Stimulated activated naive CD4-positive, alpha-beta T cell (primary cell): Measurements from ENCODE around the gene ICAM2.

Source experiments
- DNase-seq, 6 experiments: peaks; one replicate each; lab custom pipeline; 2025; lab: John Stamatoyannopoulos, UW

The ICAM2 gene

DNA sequence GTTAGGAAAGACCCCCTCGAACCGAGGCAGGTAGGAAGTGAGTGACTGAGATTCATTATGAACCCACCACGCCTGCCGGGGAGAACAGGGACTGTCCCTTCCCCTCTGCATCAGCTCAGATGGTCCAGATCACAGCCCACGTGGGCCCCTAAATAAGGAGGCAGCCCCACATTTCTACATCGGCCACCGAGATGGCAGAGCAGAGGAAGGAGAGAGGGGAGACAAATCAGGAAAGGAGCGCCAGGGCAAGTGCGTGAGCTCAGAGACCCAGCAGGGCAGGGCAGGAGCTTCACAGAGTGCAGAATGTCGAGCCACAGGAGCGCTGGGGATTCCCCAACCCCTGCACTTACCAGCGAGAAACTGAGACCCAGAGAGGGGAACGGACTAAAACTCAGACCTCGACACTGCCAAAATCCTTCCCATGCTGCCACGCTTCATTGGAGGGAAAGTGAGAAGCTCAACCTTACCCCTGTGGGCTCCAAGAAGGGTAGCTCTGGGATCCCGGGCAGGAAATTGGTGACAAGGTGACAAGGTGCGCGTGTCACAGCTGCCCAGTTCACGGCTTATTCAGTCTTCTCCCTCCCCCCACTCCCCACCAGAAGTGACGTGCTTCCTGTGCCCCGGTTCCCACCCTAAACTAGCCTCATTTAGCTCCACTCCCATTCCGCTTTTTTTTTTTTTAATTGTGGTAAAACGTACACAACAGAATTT is at the start of gene ICAM2:
Gene ICAM2 (minus strand): TSS at position 578 of the 711 bp plus-strand sequence. CDS start 13,942 bp downstream, outside the sequence.
- DNase-seq: peak; percentile 84 to 97 (median 94)

DNA sequence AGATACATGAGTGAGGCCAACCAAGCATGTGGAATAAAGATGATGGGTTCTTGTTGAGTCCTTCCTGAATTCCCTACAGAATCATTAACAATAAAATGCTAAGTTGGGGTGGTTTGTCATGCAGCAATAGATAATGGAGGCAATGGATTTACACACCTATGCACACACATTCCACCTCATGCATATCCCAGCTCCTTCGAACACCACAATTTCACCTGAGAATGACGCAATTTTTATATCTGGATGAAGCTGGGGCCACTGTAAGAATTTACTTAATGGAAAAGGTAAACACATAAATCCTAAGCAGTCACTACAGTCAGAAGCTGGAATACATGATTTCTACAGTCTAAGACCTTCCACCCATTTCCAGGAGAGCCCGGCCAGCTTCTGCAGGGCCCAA is 49.8 kb upstream of the ICAM2 start:
- DNase-seq: no peak

DNA sequence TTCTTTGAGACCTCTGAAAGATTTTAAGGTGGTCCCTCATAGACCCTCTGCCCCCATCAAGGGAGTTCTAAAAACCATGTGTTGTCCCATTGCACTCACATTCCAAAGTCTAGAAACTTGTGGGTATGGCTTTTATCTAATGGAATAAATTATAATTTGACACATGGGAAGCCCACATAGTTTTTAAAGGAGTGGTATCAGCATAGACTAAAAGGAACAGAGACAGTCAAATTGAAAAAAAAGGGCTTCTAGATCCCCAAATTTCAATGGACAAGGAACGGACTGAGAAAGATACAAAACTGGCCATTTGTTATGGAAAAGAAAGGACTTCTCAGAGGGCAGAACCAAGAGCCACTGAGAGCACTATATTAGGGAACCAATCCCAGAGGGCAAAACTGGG is 48.7 kb upstream of the ICAM2 start:
- no peak for DNase-seq

DNA sequence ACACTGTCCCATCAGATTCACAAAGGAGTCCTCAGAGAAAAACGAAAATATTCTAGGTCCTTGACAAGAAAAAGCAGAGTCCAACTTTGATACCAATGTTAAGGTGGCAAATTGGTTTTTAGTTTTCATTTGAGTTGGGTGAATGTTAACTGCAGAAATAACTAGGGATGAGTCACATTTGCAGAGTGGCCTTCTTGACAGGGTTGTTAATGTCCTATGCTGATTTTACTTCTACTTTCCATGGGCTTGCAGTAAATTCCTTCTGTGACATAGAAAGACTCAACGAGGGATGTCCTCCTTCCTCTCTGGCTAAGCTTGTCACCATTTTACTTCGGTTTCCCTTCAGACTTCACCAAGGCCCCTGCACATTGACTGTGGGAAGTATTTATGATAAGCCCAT is 47.2 kb upstream of the ICAM2 start:
- no peak for DNase-seq

DNA sequence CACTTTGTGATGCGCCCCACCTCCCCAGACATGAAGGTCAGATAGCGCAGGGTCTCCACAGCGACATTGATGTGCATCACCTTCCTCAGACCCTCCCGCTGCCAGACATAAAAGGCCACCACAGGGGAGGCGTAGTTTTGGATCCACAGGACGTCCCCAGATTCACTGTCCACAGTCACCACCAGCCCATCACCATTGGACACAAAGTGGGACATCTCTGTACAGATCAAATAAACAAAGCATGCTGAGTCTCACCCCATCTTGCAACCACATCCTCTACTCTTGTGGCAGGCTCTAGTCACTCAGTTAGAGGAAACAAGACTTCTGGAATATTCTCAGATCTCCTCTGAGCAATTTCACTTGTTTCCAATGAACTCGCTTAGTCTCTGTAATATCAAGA is 46.3 kb upstream of the ICAM2 start:
- DNase-seq: peak in 4 of 6 experiments; percentile 19 to 51 (median 44)

DNA sequence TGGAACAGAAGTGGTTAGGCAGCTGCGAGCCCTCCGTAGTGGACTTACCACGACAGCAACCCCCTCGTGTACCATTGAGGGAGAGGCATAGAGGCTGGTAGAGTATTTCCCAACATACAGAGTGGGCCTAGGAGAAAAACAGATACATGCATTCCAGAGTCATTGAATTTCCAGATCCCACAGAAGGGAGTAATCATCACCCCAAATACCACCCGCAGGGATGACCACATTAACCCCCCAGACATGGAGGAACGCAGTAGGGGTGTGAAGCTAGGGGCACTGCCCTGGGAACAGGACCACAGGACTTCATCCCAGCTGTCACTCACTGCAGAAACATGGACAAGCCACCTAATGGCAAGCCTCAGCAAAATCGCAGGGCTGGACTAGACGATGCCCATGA is 44.7 kb upstream of the ICAM2 start:
- DNase-seq: no peak

DNA sequence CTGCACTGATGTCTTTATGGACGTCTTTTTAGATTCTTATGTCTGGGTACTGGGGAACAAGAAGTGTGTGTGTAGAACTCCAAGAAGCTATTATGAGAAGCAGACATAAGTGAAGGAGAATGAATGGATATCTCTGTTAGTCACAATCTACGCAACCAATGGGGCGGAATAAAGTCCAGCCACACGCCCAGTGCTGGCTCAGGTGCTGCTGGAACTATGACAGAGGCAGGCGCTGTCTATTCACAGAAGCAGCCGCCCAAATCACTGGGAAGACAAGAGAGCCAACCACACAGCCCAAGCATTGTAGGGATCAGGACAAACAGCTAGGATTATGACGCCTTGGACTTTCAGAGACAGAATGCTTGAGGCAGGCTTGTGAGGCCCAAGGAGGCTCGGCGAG is 43.9 kb upstream of the ICAM2 start:
- no peak for DNase-seq

DNA sequence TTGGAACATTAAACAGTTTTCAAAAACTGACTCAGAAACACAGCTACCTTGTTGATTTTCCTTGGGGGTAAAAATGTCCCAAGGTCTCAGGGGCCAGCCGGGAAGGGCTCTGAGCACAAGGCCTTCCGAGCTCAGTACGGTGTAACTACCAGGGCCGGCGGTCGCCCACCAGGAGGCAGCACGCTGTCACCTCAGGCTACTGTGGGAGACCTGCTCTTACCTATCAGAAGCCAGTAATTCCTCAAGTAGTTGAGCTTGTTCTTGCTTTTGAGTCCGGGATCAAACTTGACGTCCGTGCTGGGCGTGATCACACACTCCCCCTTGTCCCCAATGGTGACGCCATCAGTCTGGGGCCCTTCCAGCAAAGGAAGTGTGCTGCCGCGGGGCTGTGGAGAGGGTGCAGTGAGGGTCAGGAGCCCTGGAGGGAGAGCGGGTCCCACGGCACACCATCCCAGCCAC is 43.4 kb upstream of the ICAM2 start:
- DNase-seq: peak; percentile 43 to 67 (median 56)

DNA sequence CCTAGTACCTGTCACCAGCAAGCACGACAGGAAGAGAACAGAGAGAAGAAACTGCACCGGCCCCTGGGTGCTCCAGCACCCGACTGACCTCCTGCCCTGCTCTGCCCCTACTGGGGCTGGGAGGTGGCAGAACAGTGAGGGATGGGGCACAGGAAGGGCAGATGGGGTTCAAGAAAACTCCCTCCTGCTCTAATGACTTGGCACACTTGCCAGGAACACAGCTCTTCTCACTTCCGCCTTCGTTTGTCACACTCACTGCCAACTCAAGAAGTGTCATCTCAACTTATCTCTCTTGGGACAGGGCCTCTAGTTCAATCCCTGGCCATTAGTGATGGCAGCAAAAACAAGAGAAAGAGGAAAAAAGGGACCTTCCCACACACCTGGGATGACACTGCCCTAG is 42.7 kb upstream of the ICAM2 start:
- no peak for DNase-seq

DNA sequence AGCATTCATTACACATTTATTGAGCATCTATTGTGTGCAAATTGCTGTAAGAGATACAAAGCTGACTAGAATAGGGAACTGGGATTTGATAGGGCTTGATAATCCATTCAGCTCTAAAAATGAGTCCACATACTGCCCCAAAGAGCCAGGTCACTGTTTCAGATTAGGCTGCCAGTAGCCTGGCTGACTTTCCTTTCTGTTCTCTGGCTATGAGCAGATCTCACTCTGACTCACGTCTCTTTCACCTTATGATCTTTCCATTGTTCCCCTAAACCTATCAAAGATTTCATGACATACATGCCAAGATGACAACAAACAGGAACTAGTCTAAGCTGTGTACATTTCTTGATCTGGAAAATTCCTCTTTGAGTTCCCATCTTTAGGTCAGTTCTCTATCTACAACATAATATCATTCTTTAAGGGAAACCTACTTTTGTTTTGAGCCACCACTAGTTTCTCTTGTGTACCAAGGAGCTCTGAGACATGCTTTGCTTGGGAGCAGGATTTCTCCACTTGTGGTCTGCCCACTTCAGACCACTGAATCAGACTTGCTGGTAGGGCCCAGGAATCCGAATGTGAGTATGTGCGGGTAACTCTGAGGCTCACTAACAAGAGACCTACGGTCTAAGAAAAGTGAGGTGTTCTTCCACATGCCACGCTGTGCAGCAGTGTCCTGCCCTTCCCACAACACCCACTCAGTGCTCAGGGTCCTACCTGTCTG is 40.9 kb upstream of the ICAM2 start:
- DNase-seq: no peak

DNA sequence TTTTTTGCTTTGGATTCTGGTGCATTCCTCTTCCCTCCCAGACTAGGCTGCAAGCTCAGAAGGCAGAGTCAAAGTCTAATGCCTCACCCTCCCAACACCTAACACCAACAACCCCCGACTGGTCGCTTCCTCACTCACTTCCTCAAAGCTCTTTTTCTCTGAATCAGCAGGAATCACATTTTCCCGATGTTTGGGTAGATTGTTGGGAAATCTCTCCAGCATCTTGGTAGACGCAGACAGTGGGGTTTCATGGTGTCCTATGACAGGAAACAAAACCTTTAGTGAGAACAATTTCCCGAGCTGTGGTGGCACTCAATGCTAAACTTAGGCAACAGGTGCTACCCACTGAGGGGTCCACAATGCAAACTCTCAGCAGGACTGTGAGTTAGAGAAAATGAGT is 39.9 kb upstream of the ICAM2 start:
- no peak for DNase-seq

DNA sequence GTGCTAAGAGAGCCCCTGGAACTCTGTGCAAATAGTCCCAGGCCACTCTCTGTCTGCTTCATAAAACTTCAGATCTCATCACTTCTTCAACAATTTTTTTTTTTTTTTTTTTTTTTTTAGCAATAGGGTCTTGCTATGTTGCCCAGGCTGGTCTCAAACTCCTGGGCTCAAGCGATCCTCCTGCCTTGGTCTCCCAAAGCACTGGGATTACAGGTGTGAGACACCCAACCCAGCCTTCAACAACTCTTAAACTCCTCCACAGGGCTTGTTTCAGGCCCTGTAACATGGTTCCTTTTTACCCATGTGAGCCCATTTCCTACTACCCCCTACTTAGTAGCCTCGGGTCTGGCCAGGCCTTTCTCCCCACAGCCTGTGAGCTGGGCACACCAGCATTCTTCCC is 39.3 kb upstream of the ICAM2 start:
- no peak for DNase-seq

DNA sequence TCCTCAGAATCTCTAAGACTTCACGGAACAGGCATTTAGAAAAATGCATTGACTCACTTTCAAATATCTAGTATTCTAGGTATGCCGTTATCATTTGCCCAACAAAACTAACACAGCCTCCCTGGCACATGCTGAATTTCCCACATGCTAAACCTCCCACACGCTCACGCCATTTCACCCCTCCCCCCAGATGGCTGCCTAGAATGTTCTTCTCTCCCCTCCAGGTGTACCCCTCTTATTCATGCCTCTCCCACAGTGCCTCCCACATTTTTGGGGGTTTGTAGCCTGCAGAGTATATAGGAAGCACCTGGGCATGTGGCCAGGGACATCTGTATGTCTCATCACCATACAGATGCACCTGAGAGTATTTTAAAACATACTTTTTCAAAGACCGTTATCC is 38.2 kb upstream of the ICAM2 start:
- no peak for DNase-seq

DNA sequence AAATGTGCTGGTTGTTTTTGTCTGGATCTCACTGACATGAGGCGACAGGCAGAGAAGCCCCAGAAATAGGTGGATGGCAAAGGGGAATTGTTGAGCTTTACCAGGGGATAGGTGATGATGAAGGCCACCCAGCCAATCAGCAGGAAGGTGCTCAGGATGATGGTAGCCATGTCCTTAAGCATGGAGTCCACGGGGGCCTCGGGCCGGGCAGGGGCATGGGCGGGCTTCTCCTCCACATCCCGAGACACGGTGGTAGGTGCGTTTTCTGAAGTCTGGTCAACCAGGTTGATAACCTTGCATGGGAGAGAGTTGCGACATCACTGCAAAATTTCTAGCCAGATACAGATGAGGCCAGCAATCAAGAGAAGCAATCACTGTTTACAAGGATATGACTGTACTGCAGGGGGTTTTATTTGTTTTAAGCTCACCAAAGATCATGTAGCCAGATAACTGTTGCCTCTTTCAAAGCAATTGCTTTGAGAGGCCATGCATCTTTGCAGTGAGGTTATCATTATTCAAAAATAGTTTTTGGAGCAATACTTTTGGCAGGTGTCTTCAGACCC is 37.3 kb upstream of the ICAM2 start:
- no peak for DNase-seq

DNA sequence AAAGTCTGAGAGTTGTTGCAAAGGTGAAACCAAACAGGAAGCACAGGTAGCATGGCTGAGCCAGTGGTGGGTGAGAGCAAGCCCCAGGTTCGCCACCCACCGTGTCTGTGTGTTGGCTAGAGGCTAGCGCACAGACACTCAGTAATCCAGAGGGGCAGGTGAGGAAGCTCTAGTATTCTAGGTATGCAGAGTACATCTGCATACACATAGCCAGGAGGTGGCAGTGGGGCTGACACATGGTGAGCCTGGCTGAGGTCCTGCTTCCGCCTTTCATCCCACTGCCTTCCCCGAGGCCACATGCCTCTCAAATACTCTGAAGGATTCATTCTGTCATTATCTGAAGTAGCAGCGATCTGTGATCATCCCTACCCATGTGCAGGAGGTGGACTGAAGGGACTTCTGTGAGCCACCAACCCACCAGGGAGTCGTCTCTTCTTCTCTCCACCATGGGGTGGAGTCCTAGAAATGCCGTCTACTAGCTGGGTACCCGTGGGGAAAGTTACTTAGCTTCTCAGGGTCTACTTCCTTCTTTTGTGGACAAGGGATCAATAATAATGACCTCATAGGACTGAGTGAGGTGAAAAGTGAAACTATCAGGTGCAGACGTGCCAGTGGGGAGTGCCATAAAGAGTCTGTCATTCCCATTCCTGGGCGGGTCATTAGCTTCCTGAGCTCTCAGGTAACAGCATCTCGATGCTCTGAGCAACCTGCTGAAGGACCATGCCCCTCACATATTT is 36.0 kb upstream of the ICAM2 start:
- DNase-seq: no peak

DNA sequence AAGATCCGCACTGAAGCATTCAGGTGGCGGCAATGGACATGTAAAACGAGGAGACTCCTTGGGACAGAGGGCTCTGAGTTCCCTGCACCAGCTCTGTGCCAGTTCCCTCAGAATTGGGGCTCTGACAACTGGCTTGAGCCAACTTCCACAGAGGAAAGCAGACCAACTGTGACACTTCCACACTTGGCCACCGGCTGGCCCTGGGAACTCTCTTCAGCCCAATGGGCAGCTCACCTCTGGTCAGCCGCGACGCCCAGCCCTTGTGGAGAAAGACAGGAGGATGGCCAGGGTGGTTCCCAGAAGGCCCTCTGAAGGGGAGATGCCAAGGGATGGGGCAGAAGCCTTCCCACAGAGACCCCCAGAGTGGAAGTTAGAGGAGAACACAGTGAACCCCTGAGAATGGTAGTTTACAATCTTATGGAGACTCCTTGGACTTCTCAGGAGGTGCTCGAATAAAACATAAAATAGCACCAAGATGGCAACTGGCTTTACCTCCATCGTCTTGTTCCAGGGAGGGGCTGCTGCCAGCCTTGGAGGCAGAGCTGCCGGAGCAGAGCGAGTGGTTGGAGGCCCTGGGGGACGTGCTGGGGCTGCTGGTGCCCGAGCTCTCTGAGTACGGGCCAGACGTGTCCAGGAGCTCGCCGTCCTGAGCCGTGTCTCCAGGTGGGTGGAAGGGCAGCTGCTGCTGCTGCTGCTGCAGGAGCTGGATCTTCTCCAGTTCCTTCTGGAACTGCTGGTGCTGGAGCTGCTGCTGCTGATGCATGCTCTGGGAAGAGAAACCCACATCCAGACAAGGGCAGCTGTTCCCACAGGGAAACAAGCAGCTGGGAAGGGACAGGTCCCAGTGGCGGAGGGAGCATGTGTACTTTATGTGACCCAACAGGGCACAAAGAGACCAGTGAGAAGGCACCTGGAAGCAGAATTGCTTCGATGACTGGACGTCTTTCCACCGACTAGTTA is 35.0 kb upstream of the ICAM2 start:
- no peak for DNase-seq

DNA sequence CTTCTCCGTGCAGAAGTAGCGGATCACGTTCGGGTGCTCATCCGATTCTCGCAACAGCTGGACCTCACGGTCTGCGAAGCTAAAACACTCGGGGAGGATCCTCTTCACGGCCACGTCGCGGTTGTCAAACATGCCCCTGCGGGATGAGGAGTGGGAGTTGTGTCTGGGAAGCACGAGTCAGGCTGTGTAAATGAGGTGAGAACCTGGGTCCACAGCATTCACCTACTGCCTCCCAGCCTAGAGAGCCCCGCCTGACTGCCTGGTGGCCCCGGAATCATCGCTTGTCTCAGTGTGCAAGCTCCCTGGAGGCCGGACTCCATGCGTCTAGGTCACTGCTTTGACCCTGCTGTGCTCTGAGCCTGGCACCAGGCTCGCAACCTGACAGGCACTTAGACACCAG is 33.9 kb upstream of the ICAM2 start:
- no peak for DNase-seq

DNA sequence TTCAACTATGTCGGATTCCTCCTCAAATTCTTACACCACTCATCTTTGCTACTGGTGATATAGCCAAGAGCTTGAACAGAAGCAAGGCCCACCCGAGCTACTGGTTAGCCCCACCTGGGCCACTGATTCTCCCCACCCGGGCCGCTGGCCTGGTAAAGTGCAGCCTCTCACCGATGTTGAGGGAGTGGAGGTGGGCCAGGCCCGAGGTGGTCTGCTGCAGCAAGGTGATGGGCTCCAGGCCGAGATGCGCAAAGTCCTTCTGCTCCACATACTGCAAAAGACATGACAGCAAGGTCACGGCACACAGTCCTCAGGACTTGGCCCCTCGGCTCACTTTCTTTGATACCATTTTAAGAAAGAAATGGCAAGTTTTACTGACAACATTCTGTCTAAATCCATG is 32.7 kb upstream of the ICAM2 start:
- no peak for DNase-seq

DNA sequence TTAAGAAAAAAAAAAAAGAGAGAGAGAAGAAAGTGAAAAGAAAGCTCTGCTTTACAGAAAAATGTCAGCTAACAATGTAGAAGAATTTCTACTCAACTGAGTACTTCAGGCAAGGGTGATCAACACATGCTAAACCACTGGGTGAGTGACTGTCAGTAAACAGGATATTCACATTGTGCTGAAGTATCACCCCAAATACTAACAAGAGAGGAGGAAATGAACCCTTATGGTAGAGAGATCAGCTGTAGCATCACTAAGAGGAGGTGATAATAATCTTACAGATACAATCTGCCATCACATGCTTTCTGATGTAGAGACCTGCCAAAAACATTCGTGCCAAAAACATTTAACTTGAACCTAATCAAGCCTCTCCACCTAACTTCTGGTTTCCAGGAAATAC is 30.7 kb upstream of the ICAM2 start:
- peak in 3 of 6 experiments; percentile 74 to 81 (median 74) for DNase-seq

DNA sequence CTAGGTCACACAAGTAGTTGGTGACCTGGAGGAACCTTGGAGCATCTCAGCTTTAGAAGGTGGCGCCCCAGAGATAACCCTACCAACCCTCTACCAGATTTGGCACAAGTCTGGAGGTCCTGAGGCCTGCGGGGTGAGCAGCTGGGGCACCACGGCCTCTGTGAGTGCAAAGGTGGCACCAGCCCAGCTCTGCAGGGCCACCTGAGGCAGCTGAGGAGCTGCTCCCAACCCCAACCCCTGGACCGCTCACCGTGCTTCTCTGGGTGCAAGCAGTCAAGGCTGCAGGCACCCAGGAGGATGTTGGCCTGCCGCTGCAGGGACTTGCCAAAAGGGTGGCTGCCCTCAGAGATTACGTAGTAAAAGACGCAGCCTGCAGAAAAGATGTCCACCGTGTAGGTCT is 28.4 kb upstream of the ICAM2 start:
- DNase-seq: no peak

DNA sequence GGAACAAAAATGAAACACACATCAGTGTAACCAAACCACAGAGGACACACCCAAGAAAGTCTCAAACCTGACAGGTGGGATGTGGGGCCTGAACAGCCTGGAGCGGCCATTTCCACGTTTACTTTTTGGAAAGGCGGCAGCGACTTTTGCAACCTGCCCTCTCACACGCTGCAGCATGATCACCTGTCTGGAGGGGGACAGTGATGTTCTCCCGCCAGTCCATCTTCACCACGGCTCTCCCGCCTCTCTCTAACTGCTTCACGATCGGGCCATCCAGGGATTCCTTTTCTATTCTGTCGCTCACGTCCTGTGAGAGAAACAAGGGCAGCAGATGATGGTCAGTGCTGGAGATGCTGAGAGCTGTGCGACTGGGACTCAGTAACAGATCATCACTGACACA is 24.7 kb upstream of the ICAM2 start:
- no peak for DNase-seq
